K562 (cell line): ENCODE results near the gene C9orf50. TPM values are rescaled to one million over a fixed set of nuclear protein-coding genes. Genes with fewer than 3 reads are reported as not detected.

Experiments
- CHD2 ChIP-seq: IDR thresholded peaks from 2 replicates; pipeline ENCODE4 v1.6.1; 2011; ENCODE audit warnings: low read depth, low read length
- ELK3 ChIP-seq: fragments of 450-650 bp; formaldehyde crosslinking; IDR thresholded peaks from 2 replicates; pipeline ENCODE4 v1.4.0; 2020; ENCODE audit warnings: mild to moderate bottlenecking
- SIRT6 ChIP-seq: IDR thresholded peaks from one replicate; pipeline ENCODE4 v1.6.1; 2012; ENCODE audit warnings: low read depth, mild to moderate bottlenecking, control low read depth, inconsistent platforms, low read length, moderate library complexity
- TAF15 ChIP-seq: fragments of 200-400 bp; formaldehyde crosslinking; IDR thresholded peaks from 2 replicates; pipeline ENCODE4 v1.6.1; 2017; ENCODE audit warnings: mild to moderate bottlenecking, low read depth, low read length, moderate library complexity
- ZHX1 ChIP-seq: fragments of 150-350 bp; conservative IDR thresholded peaks from 2 replicates; pipeline ENCODE4 v1.6.1; 2014; ENCODE audit warnings: low read length
- polyA plus RNA-seq, 8 experiments: library from polyadenylated mRNA; depleted of rRNA in 4 of 8; stranded (reverse) in 5 of 8; unstranded in 3 of 8; fragments of >200 nt; fragmentation: Nextera tagmentation in 2 of 8; fragmentation: Illumina TruSeq in 1 of 8; extraction: Ambion mirVana in 2 of 8; extraction: Trizol in 1 of 8; gene quantifications; 2 replicates each; pipeline versions ENCODE4 v1.2.1 to v1.2.3, GENCODE V29; 2011 to 2014; ENCODE audit warnings: inconsistent platforms in 1 of 8, missing spikeins in 1 of 8
- total RNA-seq, 7 experiments: library from RNA; depleted of rRNA in 6 of 7; stranded (reverse); fragments of >200 nt in 6 of 7; fragmentation: Illumina TruSeq in 2 of 7; extraction: Trizol in 2 of 7; gene quantifications; 2 replicates each; pipeline versions ENCODE4 v1.2.1 to v1.2.3, GENCODE V29; 2011 to 2021; ENCODE audit warnings: low replicate concordance in 1 of 7
- TF ChIP-seq, protein P1 (sequence below): fragments of 450-650 bp; formaldehyde crosslinking; IDR thresholded peaks from 2 replicates; pipeline ENCODE4 v1.4.0; 2022; ENCODE audit warnings: missing genetic modification characterization

Gene C9orf50
- total and polyA plus RNA-seq, 9 of the 15 experiments (the other 6 are each of a cell fraction or from before 2014, with no cell fraction given), result not detected

DNA sequence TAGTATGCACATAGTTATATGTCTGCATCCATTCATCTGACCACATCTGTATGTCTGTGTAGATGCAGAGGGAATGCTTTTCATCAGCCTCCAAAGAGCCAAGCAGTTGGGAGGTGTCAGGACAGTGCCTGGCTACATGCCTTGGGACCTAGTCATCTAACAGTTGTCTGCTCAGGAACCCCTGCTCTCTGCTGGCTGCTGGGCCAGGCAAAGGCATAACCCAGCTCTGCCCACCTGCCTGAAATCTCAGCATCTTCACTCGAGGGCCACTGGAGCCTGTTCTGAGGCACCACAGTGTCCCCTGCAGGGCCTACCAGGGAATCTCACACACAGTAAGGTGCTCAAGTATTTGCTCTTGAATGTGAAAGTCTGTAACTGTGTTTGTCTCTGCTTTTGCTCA, 3.7 kb downstream of the C9orf50 start (continued):
- TF ChIP-seq CHD2 (no peak), SIRT6 (no peak), ELK3 (no peak), ZHX1 (no peak), TAF15 (no peak)
- TF ChIP-seq, protein P1, sequence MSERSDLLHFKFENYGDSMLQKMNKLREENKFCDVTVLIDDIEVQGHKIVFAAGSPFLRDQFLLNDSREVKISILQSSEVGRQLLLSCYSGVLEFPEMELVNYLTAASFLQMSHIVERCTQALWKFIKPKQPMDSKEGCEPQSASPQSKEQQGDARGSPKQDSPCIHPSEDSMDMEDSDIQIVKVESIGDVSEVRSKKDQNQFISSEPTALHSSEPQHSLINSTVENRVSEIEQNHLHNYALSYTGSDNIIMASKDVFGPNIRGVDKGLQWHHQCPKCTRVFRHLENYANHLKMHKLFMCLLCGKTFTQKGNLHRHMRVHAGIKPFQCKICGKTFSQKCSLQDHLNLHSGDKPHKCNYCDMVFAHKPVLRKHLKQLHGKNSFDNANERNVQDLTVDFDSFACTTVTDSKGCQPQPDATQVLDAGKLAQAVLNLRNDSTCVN (CRISPR knock-in tag), result no peak
